KBM-7 (cell line): ENCODE measurements around the gene WNT5B.
"Not testable (repeated sequence)": the region's sequence is repeated elsewhere in the genome, so short reads cannot be mapped to it uniquely, and the experiment has no call there.

Experiments used
- DNase-seq: peaks from one replicate; pipeline ENCODE4 v3.0.0-alpha.2; 2015
- in situ Hi-C: fragments of 300-500 bp; cut with MboI; formaldehyde crosslinking; loops from 2 replicates; pipeline ENCODE4 v1.14.3; 2020; ENCODE audit warnings: low sequenced_read_pairs, low pct_unique_long_range_greater_than_20kb, mixed read lengths

Gene WNT5B

DNA sequence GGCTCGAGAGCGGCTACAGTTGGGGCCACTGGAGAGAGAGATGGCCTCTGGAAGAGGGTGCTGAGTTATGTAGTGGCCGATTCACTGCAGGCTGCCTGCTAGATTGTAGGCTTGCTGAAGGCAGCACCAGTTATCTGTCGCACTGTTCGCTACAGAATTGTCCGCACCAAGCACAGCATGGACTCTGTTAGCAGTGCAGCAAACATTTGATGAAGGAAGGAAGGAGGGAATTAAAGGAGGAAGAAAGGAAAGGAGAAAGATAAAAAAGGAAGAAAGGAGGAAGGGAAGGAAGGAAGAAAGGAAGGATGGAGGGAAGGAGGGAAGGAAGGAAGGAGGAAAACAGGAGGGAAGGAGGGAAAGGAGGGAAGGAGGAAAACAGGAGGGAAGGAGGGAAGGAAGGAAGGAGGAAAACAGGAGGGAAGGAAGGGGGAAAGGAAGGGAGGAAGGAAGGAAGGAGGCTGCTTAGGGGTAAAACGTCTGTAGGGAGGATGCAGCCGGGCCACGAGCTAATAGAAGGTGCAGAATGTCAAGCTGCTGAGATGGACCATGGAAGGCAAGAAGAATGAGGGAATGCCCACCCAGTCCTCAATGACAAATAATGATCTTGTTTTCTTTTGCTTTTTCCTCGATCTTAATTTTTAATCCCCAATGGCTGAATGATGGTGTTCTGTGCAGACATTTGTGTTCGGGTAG lies 34.6 kb downstream of the WNT5B start:
- in situ Hi-C loops: no loop called here
- DNase-seq: no peak

DNA sequence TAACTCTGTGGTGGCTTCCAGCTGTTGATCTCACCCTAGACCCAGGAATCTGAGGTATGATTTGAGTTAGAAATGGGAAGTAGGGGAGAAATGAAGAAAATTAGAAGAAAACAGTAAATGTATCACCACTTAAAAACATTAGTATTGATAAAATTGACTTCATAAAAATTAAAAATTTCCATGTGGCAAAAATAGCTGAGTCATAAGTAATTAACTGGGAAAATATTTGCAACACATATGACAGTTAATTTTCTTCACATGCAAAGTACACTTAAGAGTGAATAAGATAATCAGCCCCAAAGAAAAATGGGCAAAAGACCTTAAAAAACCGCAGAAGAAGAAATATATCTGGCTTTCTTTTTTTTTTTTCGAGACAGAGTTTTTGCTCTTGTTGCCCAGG lies 36.3 kb downstream of the WNT5B start:
- in situ Hi-C loops: no loop called here
- no peak for DNase-seq

DNA sequence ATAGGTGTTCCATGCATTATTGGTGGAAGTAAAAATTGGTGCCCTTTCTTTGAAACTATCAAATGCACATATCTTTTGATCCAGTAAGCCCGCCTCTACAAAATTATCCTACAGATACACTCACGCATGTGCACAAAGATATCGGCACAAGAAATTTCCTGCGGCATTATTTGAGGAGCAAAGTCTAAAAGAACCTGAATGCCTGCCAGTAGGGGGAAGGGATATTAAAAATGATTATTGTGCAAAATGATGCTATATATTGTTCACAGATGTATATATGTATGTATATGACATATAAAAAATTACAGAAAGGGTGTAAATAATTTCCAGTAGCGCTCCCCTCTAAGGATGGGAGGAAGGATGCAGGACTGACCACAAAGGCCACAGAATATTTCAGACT lies 37.2 kb downstream of the WNT5B start:
- in situ Hi-C loops: no loop called here
- DNase-seq: no peak

DNA sequence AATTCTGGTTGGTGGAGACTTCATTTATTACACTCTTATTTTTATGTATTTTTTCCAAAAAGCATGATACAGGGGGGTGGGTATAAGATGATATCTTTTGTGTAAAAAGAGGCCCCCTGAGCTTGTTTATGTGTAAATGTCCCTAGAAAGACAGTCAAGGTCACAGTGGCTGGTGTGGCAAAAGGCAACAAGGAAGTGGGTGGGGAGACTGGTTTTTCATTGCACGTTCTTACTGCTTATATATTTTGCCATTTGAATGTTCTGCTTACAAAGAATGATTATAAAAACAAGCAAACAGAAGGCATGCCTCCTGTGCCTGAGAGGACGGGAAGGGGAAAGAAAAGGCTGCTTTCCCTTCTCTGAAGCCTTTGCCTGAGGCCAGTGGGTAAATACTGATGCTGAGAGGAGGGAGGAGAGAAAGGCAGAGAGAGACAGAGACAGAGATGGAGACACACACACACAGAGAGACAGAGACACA lies 37.7 kb downstream of the WNT5B start:
- in situ Hi-C loops: no loop called here
- DNase-seq: peak; percentile 21

DNA sequence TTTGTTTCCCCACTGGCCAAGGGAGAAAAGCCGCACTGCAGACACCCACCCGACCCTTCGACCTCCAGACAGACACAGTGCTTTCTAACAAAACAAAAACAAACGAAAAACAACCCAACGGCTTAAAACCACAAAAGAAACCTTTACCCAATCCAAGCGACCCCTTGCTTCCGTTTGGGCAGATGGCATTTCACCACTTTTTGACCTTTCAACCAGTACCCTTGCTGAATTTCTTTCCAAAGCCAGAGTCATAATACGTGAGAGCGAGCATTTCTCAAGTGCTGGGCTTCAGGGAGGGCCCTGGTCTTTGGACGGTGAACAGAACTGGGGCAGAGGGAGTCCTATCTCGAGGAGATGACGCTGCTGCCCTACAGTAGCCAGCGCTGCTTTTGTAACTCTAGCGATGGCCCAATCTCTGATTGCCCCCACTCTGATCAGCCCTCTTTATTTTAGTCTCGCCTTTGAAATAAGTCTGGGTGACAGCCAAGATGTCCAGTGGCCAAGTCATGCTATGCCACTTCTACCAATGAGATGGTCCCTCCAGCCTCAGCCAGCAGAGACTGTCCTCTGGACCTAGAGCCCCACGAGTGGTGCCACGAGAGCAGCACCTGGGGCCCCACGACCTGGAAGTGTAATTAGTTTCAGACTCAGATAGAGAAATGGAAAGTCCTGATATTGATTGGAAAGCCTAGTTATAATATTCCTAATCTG lies 40.0 kb downstream of the WNT5B start:
- in situ Hi-C loops: no loop called here
- peak; percentile 88 for DNase-seq

DNA sequence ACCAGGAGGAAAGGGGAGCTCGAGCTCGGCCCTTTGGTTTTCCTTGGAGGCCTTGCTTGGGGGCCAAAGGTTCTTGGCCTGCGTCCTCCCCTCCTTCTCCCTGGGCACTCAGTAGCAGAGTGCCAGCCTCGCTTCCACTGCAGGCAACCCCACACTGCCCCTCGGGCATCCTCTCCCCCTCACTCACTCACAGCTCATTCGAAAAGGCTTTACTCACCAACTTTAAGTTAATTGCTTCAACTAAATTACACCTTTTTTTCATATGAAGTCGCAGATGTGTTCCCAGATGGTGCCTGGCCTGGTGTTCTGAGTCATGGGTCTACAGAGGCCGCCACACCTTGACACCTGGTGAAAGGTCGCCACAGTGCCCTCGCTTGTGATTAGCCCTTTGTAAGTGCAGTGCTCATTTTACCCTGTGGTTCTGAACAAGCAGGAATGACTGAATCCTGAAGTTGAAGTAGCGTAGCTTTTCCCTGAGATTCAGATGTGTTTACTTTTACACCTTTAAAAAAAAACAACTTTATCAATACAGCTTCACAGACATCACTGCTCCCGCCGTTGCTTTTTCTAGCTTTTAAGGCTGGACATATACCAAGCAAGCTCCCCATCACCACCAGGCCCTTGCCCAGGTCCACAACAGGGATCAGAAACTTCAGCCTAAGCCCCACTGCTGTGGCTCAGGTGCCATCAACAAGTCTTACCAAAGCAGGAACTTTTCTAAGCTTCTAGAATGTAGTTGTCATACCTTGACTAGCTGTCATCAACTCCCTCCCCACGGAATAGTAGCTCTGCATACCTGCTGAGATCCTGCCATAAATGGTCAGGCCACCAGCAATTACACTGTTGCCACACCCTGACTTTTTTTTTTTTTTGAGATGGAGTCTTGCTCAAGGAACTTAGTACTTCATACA lies 41.6 kb downstream of the WNT5B start:
- in situ Hi-C loops: no loop called here
- no peak for DNase-seq

DNA sequence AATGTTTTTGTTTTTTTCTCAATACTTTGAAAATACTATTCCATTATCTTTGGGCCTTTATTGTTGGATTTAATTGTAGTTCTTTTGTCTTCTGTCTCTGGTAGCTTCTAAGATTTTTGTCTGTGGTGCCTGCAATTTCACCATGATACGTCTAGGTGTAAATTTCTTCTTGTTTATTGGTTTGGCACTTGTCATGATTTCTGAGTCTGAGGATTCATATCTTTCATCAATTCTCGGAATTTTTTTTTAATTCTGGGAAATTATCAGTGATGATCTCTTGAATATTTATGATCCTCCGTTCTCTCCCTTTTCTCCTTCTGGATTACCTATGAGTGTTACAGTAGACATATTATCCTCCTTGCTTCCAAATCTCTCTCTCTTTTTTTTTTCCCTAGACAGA lies 47.0 kb downstream of the WNT5B start:
- in situ Hi-C loops: no loop called here
- no peak for DNase-seq

DNA sequence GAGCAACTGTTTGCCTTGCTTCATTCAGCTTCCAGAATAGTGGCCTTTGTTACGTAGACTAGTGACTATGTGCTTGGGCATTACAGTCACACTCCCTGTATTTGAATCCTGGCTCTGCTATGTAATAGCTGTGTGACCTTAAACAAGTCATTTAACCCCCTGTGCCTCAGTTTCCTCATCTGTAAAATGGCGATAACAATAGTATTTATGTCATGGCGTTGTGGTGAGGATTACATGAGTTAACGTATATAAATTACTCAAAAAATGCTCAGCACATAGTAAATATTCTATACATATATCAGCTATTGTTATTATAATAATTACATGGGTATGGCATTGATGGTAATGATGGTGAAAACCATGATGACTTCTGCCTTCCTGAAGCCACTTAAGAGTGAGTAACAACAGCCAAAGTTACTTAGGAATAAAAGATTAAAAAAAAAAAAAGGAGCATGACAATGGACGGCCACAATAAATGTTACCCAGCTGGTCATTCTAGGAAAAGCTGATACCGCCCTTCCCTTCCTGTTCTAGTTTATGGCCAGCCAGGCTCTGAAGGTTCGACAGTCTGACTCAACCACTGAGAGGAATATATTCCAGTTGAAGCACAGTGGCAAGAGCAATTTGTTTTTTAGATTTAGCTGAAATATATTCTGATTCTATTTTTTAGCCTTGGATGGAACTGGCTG lies 51.9 kb downstream of the WNT5B start:
- DNase-seq: no peak
- in situ Hi-C loops: no loop called here

DNA sequence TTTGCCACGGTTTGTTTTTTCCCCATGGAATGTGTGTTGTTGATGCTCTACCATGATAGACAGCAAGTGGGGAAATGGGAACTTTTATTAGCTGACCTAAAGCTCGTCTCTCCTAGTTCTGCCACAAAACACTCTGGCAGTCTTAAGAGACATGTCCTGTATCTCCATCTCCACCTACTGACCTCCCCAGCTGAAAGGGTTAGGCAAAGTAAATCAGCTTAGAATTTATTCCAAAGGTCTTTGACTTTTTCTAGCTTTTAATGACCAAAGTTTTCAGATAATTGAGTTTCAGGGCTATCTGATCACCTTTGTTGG lies 52.4 kb downstream of the WNT5B start:
- DNase-seq: no peak
- in situ Hi-C loops: no loop called here

DNA sequence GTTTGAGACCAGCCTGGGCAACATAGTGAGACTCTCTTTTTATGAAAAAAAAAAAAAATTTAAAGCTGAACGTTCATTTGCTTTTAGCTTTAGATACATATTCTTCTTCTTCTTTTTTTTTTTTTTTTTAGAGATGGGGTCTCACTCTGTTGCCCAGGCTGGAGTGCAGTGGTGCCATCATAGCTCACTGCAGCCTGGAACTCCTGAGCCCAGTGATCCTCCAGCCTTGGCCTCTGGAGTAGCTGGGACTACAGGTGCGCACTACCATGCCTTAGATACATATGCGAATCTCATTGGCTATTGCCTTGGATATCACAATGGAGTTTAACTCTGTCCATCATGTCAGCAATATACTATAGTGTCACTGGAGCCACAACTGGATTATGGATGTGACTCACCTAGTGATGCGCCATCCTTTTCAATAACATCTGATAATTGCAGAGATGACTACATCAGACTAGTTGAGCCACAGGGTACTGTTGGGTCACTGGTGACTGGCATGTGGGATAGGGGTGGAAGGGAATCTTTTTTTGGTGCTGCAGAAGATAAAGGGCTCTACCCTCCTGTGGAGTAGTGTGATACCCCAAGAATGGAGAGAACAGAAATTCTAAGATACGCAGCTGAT lies 59.2 kb downstream of the WNT5B start:
- no peak for DNase-seq
- in situ Hi-C loops: no loop called here

DNA sequence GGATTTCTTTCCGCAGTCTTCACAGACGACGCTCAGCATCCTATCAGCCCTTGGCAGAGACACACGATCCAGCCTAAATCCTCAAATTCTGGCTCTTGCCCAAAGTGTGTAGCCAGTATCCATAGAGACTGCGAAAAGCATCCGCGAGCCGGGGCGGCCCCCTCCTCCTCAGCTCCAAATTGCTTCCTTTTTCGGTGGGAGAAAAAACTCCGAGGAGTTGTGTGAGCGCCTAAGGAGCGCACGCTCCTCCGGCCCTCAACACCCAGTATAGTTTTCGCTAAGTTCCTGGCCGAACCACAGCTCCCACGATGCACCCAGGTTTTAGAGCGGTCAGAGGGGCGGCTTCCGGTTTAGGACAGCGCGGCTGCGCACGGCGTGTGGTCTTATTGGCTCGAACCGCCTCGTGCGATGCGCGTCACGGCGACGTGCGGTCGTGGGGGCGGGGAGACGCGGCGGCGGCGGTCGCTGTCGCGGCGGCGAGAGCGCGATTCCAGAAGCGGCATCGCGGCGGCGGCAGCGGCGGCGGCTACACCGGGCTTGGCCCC lies 61.6 kb downstream of the WNT5B start, which contains the start of gene ADIPOR2:
Gene ADIPOR2 (plus strand): TSS at position 493 of the 545 bp plus-strand sequence. CDS start 63,274 bp downstream, outside the sequence.
- in situ Hi-C loops: no loop called here
- DNase-seq: peak; percentile 98

DNA sequence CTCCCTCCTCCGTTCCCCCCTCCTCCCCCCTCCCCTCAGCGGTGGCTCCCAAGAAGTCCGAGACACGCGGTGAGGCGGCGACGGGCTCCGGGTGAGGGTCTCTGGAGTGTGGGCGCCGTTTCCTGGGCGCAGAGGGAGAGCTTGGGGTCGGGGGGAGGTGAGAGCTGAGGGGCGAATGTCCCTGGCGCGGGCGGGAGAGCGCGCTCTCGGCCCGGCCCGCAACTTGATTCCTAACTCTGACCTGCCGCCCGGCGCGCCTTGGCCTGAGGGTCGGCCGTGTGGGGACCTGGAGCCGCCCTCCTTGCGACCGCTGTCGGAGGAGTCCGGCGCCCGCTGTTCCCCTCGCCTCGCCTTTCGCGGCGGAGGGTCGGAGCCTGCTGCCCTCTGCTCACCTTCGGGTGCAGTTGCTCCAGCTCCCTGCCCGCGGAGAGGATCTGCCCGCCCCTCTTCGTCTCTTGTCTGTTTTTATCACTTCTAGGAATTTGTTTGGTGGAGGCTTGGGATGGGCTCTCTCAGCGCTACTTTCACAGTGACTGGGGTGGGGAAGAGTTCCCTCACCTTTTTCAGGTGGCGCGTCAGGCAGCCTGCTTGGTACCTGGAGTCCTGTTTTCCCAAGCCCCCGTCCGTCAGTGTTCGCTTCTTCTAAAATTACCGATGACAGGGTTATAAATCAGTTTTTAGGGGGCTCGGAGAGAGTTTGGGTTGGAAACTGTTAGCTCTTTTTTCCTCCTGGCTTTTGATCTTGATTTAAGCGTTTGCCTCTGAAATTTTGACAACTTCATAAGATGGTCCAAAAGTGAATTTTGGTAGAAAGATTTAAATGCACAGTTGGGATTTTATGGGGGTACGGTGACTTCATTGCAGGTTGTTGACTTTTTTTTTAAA lies 62.3 kb downstream of the WNT5B start:
- in situ Hi-C loops: no loop called here
- DNase-seq: peak; percentile 58

DNA sequence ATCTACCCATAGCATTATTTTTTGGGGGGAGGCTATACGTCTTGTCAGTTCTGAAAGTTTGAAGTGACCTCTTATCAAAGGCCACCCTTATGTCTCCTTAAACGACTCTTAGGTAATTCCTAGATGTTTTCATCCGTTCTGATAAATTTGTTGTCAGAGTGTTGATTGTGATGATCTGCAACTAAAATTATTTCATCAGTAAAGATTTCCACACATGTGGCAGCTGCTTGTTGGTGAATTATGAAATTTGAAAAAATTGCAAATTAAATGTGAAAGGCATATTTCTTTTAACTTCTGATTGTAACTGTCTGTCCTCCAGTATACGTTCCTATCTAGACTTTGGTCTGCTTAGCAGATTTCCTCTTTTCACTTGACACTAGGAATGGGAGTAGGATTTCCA lies 63.2 kb downstream of the WNT5B start:
- in situ Hi-C loops: no loop called here
- no peak for DNase-seq

DNA sequence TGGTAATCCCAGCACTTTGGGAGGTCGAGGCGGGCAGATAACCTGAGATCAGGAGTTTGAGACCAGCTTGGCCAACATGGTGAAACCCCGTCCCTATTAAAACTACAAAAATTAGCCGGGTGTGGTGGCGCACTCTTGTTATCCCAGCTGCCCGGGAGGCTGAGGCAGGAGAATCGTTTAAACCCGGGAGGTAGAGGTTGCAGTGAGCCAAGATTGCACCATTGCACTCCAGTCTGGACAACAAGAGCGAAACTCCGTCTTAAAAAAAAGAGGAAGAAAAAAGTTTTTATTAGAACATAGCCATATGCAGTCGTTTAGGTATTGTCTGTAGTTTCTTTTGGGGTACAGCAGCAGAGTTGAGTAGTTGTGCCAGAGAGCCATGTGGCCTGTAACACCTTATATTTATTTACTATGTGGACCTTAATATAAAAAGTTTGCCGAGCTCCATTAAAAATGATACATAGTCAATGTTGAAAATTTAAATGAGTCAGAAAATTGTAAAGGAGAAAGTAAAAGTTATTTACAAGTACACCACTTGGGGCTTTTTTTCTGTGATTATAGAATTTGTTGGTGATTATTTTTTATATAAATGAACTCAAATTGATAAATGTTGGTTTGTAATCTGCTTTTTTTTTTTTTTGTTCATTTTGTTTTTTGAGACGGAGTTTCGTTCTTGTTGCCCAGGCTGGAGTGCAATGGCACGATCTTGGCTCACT lies 64.0 kb downstream of the WNT5B start:
- peak; percentile 70 for DNase-seq
- in situ Hi-C loops: no loop called here

DNA sequence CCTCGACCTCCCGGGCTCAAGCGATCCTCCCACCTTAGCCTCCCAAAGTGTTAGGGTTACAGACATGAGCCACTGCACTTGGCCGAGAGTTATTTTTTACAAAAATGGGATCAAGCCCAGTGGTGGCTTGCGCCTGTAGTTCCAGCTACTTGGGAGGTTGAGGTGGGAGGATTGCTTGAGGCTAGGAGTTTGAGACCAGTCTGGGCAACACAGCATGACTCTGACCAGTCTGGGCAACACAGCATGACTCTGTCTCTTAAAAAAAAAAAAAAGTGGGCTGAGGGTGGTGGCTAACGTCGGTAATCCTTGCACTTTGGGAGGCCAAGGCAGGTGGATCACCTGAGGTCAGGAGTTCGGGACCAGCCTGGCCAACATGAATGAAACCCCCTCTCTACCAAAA lies 66.1 kb downstream of the WNT5B start:
- DNase-seq, in situ Hi-C loops: not testable (repeated sequence)

DNA sequence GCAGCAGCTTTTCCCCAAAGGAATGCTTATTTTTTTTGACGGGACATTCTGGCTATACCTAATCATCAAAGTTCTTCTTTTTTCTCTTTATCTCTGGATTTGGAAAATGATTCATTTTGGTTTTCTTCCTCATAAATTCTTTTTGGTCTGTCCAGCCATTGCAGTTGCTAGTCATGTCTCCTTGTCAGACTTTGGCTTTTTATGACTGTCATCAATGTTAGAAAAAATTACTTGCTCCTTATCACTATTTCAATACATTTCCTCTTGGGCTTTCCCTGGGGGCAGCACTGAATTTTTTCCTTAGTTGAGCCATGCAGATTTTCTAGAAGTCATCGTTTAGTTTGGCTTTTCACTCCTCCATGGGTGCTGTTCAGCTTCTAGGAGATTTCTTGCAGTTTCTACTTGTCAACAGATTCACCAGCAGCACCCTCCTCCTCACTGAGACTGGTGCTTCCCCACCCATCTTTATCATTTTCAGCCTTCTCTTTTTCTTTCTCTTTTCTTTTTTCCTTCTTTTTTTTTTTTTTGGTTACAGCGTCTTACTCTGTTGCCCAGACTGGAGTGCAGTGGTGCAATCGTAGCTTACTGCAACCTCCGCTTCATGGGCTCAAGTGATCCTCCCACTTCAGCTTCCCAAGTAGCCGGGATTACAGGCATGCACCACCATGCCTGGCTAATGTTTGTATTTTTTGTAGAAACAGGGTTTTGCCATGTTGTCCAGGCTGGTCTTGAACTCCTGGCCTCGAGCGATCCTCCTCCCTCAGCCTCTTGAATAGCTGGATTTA lies 67.0 kb downstream of the WNT5B start:
- in situ Hi-C loops: no loop called here
- DNase-seq: no peak
